ENCODE results near the gene PHKG2.

PHKG2 gene

GRCh38 chr16:30793508-30794069, 45.4 kb downstream of the PHKG2 start:
- no peak for DNase-seq (ENCODE audit: low read depth in 1 of 2, low spot score in 1 of 2)

GRCh38 chr16:30794634-30795033, 46.4 kb downstream of the PHKG2 start:
- no peak for DNase-seq (ENCODE audit: low read depth in 1 of 2, low spot score in 1 of 2)

- DNase-seq (ENCODE audit: low read depth in 1 of 2, low spot score in 1 of 2) = no peak
Observed at GRCh38 chr16:30797670-30798309, 49.6 kb downstream of the PHKG2 start.
